Measurements from ENCODE around the gene NXF3. TPM values are rescaled to one million over a fixed set of nuclear protein-coding genes. Genes with fewer than 3 reads are reported as not detected.

Gene NXF3
- total RNA-seq, 4 donors from 2014 or later = 2.1 to 8.3 (median 3.5) TPM

DNA sequence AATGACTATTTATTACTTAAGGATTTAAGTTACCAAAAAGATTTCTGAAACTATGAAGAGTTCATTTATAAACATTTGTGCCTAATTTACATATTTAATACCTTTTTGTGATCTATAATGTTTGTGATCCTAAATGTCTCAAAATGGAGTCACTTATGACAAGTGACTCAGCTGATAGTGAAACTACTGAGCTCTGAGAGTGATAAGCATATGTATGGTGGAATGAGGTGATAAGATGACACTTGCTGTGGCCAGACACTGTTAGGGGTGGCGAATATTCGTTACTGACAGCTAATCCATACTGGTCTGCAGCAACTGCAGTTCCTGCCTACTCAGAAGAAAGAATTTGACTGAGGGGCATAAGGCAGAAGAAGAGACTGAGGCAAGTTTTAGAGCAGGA lies 5.5 kb upstream of the NXF3 start:
- TF ChIP-seq, protein P1, sequence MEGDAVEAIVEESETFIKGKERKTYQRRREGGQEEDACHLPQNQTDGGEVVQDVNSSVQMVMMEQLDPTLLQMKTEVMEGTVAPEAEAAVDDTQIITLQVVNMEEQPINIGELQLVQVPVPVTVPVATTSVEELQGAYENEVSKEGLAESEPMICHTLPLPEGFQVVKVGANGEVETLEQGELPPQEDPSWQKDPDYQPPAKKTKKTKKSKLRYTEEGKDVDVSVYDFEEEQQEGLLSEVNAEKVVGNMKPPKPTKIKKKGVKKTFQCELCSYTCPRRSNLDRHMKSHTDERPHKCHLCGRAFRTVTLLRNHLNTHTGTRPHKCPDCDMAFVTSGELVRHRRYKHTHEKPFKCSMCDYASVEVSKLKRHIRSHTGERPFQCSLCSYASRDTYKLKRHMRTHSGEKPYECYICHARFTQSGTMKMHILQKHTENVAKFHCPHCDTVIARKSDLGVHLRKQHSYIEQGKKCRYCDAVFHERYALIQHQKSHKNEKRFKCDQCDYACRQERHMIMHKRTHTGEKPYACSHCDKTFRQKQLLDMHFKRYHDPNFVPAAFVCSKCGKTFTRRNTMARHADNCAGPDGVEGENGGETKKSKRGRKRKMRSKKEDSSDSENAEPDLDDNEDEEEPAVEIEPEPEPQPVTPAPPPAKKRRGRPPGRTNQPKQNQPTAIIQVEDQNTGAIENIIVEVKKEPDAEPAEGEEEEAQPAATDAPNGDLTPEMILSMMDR (IDR thresholded peaks at IDR 0.05; ENCODE audit: low read depth) = no peak

DNA sequence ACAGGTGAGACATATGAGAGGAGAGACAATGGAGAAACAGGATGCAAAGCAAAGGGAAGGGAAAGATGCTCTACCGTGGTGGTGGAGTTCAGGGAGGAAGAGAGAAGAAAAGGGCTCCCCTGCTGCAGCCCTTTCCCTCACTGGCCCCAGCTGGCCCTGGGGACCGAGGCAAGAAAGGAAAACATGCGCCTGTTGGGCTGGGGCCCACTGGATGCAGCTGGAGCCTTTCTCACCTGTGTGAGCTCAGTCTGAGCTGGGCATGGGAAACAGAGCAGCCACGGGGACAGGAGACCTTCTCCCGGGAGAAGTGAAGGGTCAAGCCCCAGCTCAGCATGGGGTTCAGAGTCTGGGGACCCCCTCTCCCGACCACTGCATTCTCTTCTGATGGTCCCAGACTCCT lies 11.9 kb downstream of the NXF3 start:
- TF ChIP-seq, protein P1 (IDR thresholded peaks at IDR 0.05; ENCODE audit: low read depth) = no peak

DNA sequence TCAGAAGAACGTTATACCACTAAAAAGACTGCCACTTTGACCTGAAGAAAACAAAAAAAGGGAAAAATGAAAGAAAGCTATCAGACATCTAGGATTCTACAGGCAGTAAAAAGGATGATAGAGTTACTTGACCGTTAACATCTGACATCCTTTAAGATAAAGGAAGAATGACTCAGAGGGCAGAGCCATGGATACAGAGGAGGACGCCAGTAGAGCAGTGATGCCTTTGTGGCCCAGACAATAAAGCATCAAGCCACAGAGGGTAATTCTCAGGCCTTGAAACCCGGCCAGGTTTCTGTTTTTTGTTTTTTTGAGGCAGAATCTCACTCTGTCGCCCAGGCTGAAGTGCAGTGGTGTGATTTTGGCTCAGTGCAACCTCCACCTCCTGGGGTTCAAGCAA lies 19.5 kb downstream of the NXF3 start:
- TF ChIP-seq, protein P1 (IDR thresholded peaks at IDR 0.05; ENCODE audit: low read depth) = no peak

DNA sequence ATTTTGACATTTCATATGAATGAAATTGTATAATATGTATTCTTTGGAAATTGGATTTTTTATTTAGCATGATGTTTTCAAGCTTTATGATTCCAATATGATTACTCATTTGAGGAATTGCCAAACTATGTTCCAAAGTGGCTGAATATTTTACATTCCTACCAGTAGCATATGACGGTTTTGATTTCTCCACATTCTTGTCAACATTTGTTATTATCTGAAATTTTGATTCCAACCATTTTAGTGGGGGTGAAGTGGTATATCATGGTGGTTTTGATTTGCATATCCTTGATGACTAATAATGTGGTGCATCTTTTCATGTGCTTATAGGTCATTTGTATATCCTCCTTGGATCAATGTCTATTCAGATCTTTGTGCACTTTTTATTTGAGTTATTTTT lies 26.3 kb downstream of the NXF3 start:
- TF ChIP-seq, protein P1 (IDR thresholded peaks at IDR 0.05; ENCODE audit: low read depth) = no peak

DNA sequence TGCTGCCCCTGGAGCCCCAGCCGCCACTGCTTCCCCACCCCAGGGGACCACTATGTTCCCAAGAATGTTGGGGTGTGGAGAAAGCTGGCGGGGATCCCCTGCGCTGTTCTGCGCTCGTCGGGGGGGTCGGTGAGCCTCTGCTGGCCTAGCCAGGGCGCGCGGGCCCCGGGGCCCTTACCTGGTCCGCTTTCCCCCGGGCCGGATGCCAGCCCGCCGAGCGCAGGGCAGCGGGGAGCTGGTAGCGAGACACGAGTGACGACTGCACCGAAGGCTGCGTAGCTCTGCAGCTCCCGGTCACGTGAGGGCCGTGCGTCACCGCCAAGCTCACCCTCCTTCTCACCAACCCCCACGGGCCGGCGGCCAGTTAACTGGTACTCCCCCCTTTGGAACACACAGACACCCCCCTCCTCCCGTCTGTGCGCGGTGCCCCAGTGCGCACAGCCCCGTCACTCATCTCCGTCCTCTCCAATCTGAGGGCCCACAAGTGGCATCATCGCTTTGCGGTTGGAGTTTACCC lies 29.0 kb downstream of the NXF3 start, which contains the start of gene BEX1:
BEX1 (minus strand) TSS at position 254 of the 517 bp plus-strand sequence. CDS start 897 bp downstream, outside the sequence.
- TF ChIP-seq, protein P1 (IDR thresholded peaks at IDR 0.05; ENCODE audit: low read depth) = no peak

DNA sequence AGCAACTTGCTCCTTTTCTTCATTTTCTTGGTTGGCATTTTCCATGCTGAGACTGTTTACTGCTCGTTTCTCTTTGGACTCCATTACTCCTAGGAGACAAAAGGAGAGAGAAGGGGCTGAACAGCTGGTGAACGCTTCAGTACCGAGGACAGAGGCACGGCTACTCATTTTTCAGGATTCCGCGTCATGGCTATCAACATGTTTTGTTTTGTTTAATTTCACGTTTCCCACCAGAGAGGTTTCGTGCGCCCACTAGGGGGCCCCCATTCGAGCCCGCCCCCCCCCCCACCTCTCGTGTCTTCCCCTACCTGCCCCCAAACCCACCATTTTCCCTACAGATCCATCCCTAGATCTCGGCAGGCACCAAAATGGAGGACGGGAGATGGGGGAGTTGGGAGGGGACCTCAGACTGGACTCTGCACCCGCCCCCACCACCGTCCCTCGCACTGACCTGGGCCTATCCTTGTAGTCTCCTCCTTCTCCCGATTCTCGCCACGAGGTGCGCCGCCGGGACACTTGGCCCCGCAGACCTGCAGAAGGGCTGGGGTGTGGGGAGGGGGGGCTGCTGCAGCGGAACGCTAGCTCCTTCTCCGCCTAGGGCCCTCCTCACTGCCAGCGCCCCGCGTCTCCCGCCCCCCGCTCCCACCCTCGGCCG lies 29.6 kb downstream of the NXF3 start:
- TF ChIP-seq, protein P1 (IDR thresholded peaks at IDR 0.05; ENCODE audit: low read depth) = no peak

DNA sequence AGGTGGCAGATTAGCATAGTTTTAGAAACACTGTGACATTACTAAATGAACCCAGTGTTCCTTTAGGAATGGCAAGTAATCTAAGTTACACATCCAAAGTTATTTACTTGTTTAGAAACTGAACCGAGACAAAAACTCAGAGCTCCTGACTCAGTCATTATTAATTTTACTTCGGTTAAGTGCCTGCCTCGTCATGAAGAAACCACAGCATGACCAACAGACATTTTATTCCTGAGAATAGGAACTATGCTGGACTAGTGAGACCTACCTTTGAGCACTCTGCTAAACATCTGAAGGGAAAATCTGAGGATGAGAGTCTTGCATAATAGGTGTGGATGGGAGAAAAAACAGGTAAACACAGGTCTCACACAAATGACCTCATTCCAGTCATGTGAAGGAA lies 31.5 kb downstream of the NXF3 start:
- TF ChIP-seq, protein P1 (IDR thresholded peaks at IDR 0.05; ENCODE audit: low read depth) = no peak

Measured in subcutaneous adipose tissue (tissue), 4 donors.